ENCODE results near the gene EFHD2.
"Not testable (repeated sequence)": the region's sequence is repeated elsewhere in the genome, so short reads cannot be mapped to it uniquely, and the experiment has no call there.

The EFHD2 gene

DNA sequence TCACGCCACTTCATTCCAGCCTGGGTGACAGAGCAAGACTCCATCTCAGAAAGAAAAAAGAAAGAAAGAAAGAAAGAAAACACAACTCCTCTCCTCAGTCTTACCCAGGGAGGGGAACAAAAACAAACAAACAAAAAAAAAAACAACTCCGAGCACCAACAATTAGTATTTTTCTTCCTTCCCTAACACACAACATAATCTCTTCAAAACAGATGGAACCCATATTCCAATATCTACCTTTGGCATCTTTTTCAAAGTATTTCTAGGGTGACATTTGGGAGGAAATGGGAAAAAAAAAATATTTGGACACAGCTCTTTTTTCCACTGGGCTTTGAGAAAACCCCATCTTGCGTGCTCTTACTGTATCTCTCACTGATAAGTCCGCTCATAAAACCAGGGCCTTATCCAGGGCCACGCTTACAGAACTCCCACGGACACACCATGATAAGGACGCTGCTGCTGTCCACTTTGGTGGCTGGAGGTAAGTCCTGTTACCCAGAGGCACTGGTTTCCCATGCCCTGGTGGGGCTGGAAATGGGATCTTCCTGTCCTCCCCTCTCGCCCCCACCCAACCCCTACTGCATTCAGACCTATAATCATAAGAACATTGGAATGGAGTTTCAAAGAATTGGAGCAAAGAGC is 46.7 kb downstream of the EFHD2 start, which contains the start of gene CELA2A:
TSS of gene CELA2A (plus strand) at position 420 of the 642 bp plus-strand sequence. CDS start at position 442, 22 bp downstream.
- TF ChIP-seq ZNF629 (tag by site-specific recombination; IDR thresholded peaks at IDR 0.05) (no peak), KLF10 (tag by site-specific recombination; IDR thresholded peaks at IDR 0.05) (no peak)
- Histone ChIP-seq H3K9me3 (ENCODE audit: control insufficient read depth, insufficient read depth, low read depth, low read length) (no peaks in the 10 kb centered on the region), H3K27ac (ENCODE audit: extremely low read depth, low read depth, low read length) (no peak within 1 kb of the TSS), H3K4me1 (ENCODE audit: control insufficient read depth, insufficient read depth, low read length) (peaks cover 8% of the 10 kb centered on the region; the same call in 1 of the 2 replicates), H3K36me3 (ENCODE audit: control insufficient read depth in 2 of 2, insufficient read depth in 1 of 2, low read length in 2 of 2) (no peaks in the 10 kb centered on the region), H3K4me3 (ENCODE audit: low read depth, low read length) (no peak within 1 kb of the TSS)
- ChIA-PET CTCF (interaction anchor here (0.7 kb wide), 1 partner anchor 412 kb away, joined by 3 read pairs; no protein-coding TSS in a partner anchor), POLR2A (no interaction called here)

DNA sequence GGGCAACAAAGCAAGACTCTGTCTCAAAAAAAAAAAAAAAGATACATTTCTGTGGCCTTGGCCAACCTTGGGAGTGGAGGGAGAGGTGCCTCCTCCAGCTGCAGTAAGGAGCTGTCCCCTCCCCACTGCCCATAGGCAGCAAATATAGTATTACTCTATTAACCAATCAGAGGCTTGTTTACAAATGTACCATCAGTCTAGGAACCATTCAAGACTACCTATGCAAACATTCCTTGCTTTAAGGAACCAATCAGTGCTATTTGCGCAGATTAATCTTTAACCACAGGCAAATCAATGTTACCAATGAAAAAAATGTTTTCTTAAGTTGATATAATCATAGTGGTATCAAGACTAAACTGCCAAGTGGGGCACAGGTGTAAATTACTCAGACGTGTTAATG is 47.9 kb downstream of the EFHD2 start:
- POLR2A ChIA-PET, result no interaction called here

GRCh38 chr1:15458388-15458787 is 48.7 kb downstream of the EFHD2 start:
- H3K27ac ChIP-seq (ENCODE audit: extremely low read depth, low read depth, low read length); H3K36me3 ChIP-seq (ENCODE audit: control insufficient read depth in 2 of 2, insufficient read depth in 1 of 2, low read length in 2 of 2); POLR2A ChIA-PET; CTCF ChIA-PET; H3K4me3 ChIP-seq (ENCODE audit: low read depth, low read length); H3K9me3 ChIP-seq (ENCODE audit: control insufficient read depth, insufficient read depth, low read depth, low read length); H3K4me1 ChIP-seq (ENCODE audit: control insufficient read depth, insufficient read depth, low read length): not testable (repeated sequence)

More for the DNA sequence above, 47.9 kb downstream of the EFHD2 start:
- Histone ChIP-seq H3K4me3 (ENCODE audit: low read depth, low read length) (no peak overlapping the region), H3K9me3 (ENCODE audit: control insufficient read depth, insufficient read depth, low read depth, low read length) (no peaks in the 10 kb centered on the region), H3K27ac (ENCODE audit: extremely low read depth, low read depth, low read length) (no peak overlapping the region), H3K4me1 (ENCODE audit: control insufficient read depth, insufficient read depth, low read length) (peaks cover 8% of the 10 kb centered on the region; the same call in 1 of the 2 replicates), H3K36me3 (ENCODE audit: control insufficient read depth in 2 of 2, insufficient read depth in 1 of 2, low read length in 2 of 2) (no peaks in the 10 kb centered on the region)
- CTCF ChIA-PET, result no interaction called here
- 0 out of 2 replicates have a peak, but pooled peaks have one; percentile 12 for TF ChIP-seq REST (tag by site-specific recombination; IDR thresholded peaks at IDR 0.05)
- TF ChIP-seq ZNF558 (tag by site-specific recombination; IDR thresholded peaks at IDR 0.05), result no peak

- no peaks in the 10 kb centered on the region for H3K9me3 ChIP-seq (ENCODE audit: control insufficient read depth, insufficient read depth, low read depth, low read length)
- peak; percentile 65 for TF ChIP-seq ZNF366 (tag by site-specific recombination; conservative IDR thresholded peaks at IDR 0.05)
- TF ChIP-seq PRDM10 (tag by site-specific recombination; IDR thresholded peaks at IDR 0.05), result peak; percentile 76
- no peak; the same call in 1 of the 2 replicates for TF ChIP-seq ZNF664 (tag by site-specific recombination; IDR thresholded peaks at IDR 0.05)
- TF ChIP-seq, protein P1, sequence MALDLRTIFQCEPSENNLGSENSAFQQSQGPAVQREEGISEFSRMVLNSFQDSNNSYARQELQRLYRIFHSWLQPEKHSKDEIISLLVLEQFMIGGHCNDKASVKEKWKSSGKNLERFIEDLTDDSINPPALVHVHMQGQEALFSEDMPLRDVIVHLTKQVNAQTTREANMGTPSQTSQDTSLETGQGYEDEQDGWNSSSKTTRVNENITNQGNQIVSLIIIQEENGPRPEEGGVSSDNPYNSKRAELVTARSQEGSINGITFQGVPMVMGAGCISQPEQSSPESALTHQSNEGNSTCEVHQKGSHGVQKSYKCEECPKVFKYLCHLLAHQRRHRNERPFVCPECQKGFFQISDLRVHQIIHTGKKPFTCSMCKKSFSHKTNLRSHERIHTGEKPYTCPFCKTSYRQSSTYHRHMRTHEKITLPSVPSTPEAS (tag by site-specific recombination; IDR thresholded peaks at IDR 0.05), result peak; percentile 13; the same call in 1 of the 2 replicates
- peak; percentile 73; the same call in 1 of the 2 replicates for TF ChIP-seq MZF1 (tag by site-specific recombination; IDR thresholded peaks at IDR 0.05; ENCODE audit: borderline replicate concordance)
- TF ChIP-seq ZNF18 (tag by site-specific recombination; IDR thresholded peaks at IDR 0.05), result no peak
- TF ChIP-seq ZIC2 (tag by site-specific recombination; IDR thresholded peaks at IDR 0.05), result no peak
- TF ChIP-seq, protein P2, sequence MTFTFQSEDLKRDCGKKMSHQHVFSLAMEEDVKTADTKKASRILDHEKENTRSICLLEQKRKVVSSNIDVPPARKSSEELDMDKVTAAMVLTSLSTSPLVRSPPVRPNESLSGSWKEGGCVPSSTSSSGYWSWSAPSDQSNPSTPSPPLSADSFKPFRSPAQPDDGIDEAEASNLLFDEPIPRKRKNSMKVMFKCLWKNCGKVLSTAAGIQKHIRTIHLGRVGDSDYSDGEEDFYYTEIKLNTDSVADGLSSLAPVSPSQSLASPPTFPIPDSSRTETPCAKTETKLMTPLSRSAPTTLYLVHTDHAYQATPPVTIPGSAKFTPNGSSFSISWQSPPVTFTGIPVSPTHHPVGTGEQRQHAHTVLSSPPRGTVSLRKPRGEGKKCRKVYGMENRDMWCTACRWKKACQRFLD (tag by site-specific recombination; IDR thresholded peaks at IDR 0.05), result no peak
These were observed 50.4 kb downstream of the EFHD2 start for GRCh38 chr1:15459771-15460707.

More at GRCh38 chr1:15459771-15460707, 50.4 kb downstream of the EFHD2 start:
- H3K4me3 ChIP-seq (ENCODE audit: low read depth, low read length), result no peak overlapping the region
- ChIA-PET CTCF (interaction anchor here (0.6 to 0.7 kb wide), 4 partner anchors 36 to 728 kb away, joined by 3 to 5 read pairs (median 4); partner anchors contain the start of gene TMEM51), POLR2A (no interaction called here)
- peaks cover 12% of the 10 kb centered on the region for H3K4me1 ChIP-seq (ENCODE audit: control insufficient read depth, insufficient read depth, low read length)
- no peaks in the 10 kb centered on the region for H3K36me3 ChIP-seq (ENCODE audit: control insufficient read depth in 2 of 2, insufficient read depth in 1 of 2, low read length in 2 of 2)
- H3K27ac ChIP-seq (ENCODE audit: extremely low read depth, low read depth, low read length), result peak overlapping the region; percentile 51; the same call in 1 of the 2 replicates

Data from HEK293 (cell line).